Chondrocyte (in vitro differentiated cells): ENCODE data around the gene SPEG. TPM values are rescaled to one million over a fixed set of nuclear protein-coding genes. Genes with fewer than 3 reads are reported as not detected.
A peak's percentile ranks its signal among the peaks of the same experiment; 100 is the strongest.

ENCODE experiments used
- DNase-seq: peaks from one replicate; pipeline ENCODE4 v3.0.0; 2021; ENCODE audit warnings: mixed read lengths, low spot score
- H3K27ac Mint-ChIP-seq: one replicate; pipeline ENCODE4 v1.8.0; 2021; ENCODE audit warnings: mild to moderate bottlenecking, moderate library complexity, mixed read lengths; ENCODE audit not compliant: unreplicated experiment
- H3K27me3 Mint-ChIP-seq: 2 replicates; pipeline ENCODE4 v1.8.0; 2021; ENCODE audit warnings: low read depth, mixed read lengths
- H3K36me3 Mint-ChIP-seq: 2 replicates; pipeline ENCODE4 v1.8.0; 2021; ENCODE audit warnings: low read depth, mixed read lengths
- H3K4me1 Mint-ChIP-seq: 2 replicates; pipeline ENCODE4 v1.8.0; 2021; ENCODE audit warnings: low read depth, mild to moderate bottlenecking, mixed read lengths
- H3K4me3 Mint-ChIP-seq: one replicate; pipeline ENCODE4 v1.8.0; 2021; ENCODE audit warnings: mild to moderate bottlenecking, moderate library complexity, mixed read lengths; ENCODE audit not compliant: unreplicated experiment
- H3K9me3 Mint-ChIP-seq: 2 replicates; pipeline ENCODE4 v1.8.0; 2021; ENCODE audit warnings: low read depth, mixed read lengths
- CTCF ChIP-seq: fragments of 200-600 bp; sonication (generic); IDR thresholded peaks from 2 replicates; pipeline ENCODE4 v1.5.0; 2021; ENCODE audit warnings: antibody characterized with exemption, mild to moderate bottlenecking, moderate library complexity
- total RNA-seq: library from RNA; stranded (reverse); gene quantifications from 3 replicates; pipeline ENCODE4 v1.2.1, GENCODE V29; 2021

The SPEG gene
- total RNA-seq, 1 donor from 2014 or later: 94.9 TPM

DNA sequence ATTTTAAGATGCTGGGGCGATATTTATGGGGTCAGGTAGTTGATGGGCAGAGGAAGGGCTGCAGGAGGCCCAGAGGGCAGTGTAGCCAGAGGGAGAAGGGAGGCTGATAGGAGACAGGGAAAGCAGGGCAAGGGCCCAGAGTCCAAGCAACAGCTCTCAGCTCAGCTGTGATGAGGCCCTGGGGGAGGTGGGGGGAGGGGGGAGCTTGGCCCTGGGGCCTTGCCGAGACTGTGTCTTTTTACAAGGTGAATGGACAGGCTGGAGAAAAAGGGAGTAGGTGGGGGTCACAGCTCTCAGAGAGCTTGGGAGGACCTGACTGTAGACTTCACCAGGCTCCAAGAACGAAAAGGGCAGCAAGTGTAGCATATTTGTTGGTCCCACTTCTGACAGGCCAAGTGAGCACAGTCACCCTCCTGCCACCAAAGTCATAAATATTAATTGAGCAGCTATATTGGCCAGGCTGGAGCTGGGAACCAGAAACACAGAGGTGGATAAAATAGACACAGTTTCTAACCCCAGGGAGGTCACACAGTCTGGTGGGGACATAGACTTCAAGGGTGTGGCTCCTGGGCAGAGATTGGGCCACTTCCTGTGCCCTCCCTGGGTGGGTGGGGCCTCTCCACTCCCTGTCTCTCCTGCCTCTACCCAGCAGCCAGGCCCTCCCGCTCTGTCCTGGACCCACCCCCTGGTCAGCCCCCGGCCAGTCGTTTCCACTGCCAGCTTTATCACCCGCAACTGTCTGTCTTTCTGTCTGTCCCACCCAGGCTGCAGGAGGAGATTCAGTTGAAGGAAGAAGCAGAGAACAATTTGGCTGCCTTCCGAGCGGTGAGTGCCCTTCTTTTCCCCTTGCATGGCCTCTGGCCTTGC, 15.1 kb upstream of the SPEG start:
- Mint-ChIP-seq H3K9me3 (no peaks in the 10 kb centered on the region), H3K27ac (no peak overlapping the region), H3K4me3 (peak overlapping the region; percentile 48), H3K4me1 (peaks cover 27% of the 10 kb centered on the region), H3K36me3 (no peaks in the 10 kb centered on the region), H3K27me3 (no peaks in the 10 kb centered on the region)
- TF ChIP-seq CTCF: no peak
- no peak for DNase-seq

GRCh38 chr2:219420687-219421086, 14.0 kb upstream of the SPEG start:
- Mint-ChIP-seq H3K4me1 (peaks cover 27% of the 10 kb centered on the region), H3K27me3 (no peaks in the 10 kb centered on the region), H3K27ac (no peak overlapping the region), H3K9me3 (no peaks in the 10 kb centered on the region), H3K4me3 (no peak overlapping the region), H3K36me3 (no peaks in the 10 kb centered on the region)
- no peak for DNase-seq
- no peak for TF ChIP-seq CTCF

GRCh38 chr2:219421323-219421722, 13.3 kb upstream of the SPEG start:
- peaks cover 23% of the 10 kb centered on the region for H3K4me1 Mint-ChIP-seq
- DNase-seq: no peak
- TF ChIP-seq CTCF: no peak
- H3K4me3 Mint-ChIP-seq: no peak overlapping the region
- no peaks in the 10 kb centered on the region for H3K9me3 Mint-ChIP-seq
- H3K36me3 Mint-ChIP-seq: no peaks in the 10 kb centered on the region
- no peak overlapping the region for H3K27ac Mint-ChIP-seq
- H3K27me3 Mint-ChIP-seq: no peaks in the 10 kb centered on the region

- no peak for DNase-seq
- TF ChIP-seq CTCF: no peak
- Mint-ChIP-seq H3K9me3 (no peaks in the 10 kb centered on the region), H3K4me1 (peaks cover 12% of the 10 kb centered on the region), H3K27ac (no peak overlapping the region), H3K4me3 (no peak overlapping the region), H3K36me3 (no peaks in the 10 kb centered on the region), H3K27me3 (no peaks in the 10 kb centered on the region)
Measured at GRCh38 chr2:219422952-219423534, 11.6 kb upstream of the SPEG start.

GRCh38 chr2:219423652-219424377, 10.8 kb upstream of the SPEG start:
- Mint-ChIP-seq H3K4me1 (peaks cover 12% of the 10 kb centered on the region), H3K27me3 (no peaks in the 10 kb centered on the region), H3K36me3 (no peaks in the 10 kb centered on the region), H3K27ac (no peak overlapping the region), H3K4me3 (no peak overlapping the region), H3K9me3 (no peaks in the 10 kb centered on the region)
- DNase-seq: no peak
- no peak for TF ChIP-seq CTCF
